Sigmoid colon (tissue), 3 donors: ENCODE data around the gene KCNB1.

Experiments
- POLR2A ChIP-seq, 2 donors: fragments of 450-650 bp; IDR thresholded peaks; one replicate each; pipeline ENCODE4 v1.6.1; 2016; ENCODE audit warnings: antibody characterized with exemption in 2 of 2, mild to moderate bottlenecking in 2 of 2, moderate library complexity in 2 of 2
- TF ChIP-seq, protein P1 (sequence below), 4 experiments: fragments of 450-650 bp in 3 of 4; fragments of 200-600 bp in 1 of 4; IDR thresholded peaks; one replicate each; pipeline ENCODE4 v1.5.1; 2016 to 2019; ENCODE audit warnings: antibody characterized with exemption in 4 of 4, mild to moderate bottlenecking in 3 of 4, moderate library complexity in 2 of 4

DNA sequence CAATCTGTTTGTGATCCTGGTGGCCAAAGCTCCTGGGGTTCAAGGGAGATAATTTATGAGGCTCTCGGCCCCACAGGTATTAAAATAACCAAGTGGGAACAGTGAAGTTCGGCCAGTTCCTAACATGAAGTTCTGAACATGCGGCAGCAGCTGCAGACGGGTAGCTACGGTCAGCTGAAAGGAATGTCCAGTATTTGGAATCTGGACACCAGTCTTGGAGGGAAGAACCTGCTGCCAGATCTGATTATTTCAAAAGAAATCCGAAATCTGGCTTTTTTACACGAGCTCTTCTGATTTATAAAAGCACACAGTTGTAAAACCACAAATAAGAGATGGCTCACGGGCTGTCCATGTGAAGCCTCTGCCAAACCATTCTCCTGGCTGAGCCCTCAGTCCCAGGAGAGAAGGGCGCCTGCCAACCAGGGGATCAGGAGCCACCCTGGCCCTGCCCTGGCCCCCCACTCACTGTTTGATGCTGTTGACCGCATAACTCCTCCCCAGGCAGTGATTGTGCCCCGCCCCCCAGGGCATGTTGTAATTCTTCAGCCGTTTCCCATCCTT is 28.2 kb upstream of the KCNB1 start:
- TF ChIP-seq, protein P1, sequence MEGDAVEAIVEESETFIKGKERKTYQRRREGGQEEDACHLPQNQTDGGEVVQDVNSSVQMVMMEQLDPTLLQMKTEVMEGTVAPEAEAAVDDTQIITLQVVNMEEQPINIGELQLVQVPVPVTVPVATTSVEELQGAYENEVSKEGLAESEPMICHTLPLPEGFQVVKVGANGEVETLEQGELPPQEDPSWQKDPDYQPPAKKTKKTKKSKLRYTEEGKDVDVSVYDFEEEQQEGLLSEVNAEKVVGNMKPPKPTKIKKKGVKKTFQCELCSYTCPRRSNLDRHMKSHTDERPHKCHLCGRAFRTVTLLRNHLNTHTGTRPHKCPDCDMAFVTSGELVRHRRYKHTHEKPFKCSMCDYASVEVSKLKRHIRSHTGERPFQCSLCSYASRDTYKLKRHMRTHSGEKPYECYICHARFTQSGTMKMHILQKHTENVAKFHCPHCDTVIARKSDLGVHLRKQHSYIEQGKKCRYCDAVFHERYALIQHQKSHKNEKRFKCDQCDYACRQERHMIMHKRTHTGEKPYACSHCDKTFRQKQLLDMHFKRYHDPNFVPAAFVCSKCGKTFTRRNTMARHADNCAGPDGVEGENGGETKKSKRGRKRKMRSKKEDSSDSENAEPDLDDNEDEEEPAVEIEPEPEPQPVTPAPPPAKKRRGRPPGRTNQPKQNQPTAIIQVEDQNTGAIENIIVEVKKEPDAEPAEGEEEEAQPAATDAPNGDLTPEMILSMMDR (IDR thresholded peaks at IDR 0.05): no peak
- no peak for TF ChIP-seq POLR2A (IDR thresholded peaks at IDR 0.05)
